HG03442 (cell line): ENCODE measurements around the gene APLP1.
"Not testable (repeated sequence)": the region's sequence is repeated elsewhere in the genome, so short reads cannot be mapped to it uniquely, and the experiment has no call there.

Experiments
- ATAC-seq: cut with Tn5 transposase; IDR thresholded peaks from one replicate; pipeline ENCODE4 v1.9.1; 2021; ENCODE audit warnings: mild to moderate bottlenecking, moderate library complexity; ENCODE audit not compliant: unreplicated experiment

The APLP1 gene

GRCh38 chr19:35852029-35852780, 16.2 kb upstream of the APLP1 start, which contains the start of gene NPHS1:
TSS of gene NPHS1 (minus strand) at chr19:35852504. CDS start at chr19:35851837, 667 bp downstream.
- ATAC-seq = no peak

- ATAC-seq = no peak
Observed at GRCh38 chr19:35853038-35853756, 15.2 kb upstream of the APLP1 start.

GRCh38 chr19:35856546-35857149, 11.7 kb upstream of the APLP1 start, which contains the start of gene KIRREL2:
TSS of gene KIRREL2 (plus strand) at chr19:35856911. CDS start at chr19:35857120, 209 bp downstream.
- ATAC-seq = no peak

GRCh38 chr19:35858311-35858710, 10.1 kb upstream of the APLP1 start:
- ATAC-seq = no peak

- no peak for ATAC-seq
Observed at GRCh38 chr19:35859414-35859813, 9.0 kb upstream of the APLP1 start.

GRCh38 chr19:35860436-35860817, 7.9 kb upstream of the APLP1 start:
- ATAC-seq = no peak

- no peak for ATAC-seq
Observed at GRCh38 chr19:35860818-35861639, 7.3 kb upstream of the APLP1 start.

- no peak for ATAC-seq
Observed at GRCh38 chr19:35861640-35862160, 6.7 kb upstream of the APLP1 start.

GRCh38 chr19:35862528-35862927, 5.8 kb upstream of the APLP1 start:
- no peak for ATAC-seq

GRCh38 chr19:35863018-35863417, 5.4 kb upstream of the APLP1 start:
- no peak for ATAC-seq

- ATAC-seq = no peak
Observed at GRCh38 chr19:35868823-35869326, 501 bp downstream of the APLP1 start.

GRCh38 chr19:35869327-35870123, 1.2 kb downstream of the APLP1 start:
- ATAC-seq = no peak

- not testable (repeated sequence) for ATAC-seq
Observed at GRCh38 chr19:35870124-35870736, 1.9 kb downstream of the APLP1 start.

GRCh38 chr19:35870798-35871197, 2.4 kb downstream of the APLP1 start:
- ATAC-seq = no peak

GRCh38 chr19:35871611-35872010, 3.2 kb downstream of the APLP1 start:
- ATAC-seq = no peak

GRCh38 chr19:35872180-35872579, 3.8 kb downstream of the APLP1 start:
- ATAC-seq = no peak

GRCh38 chr19:35874392-35874930, 6.1 kb downstream of the APLP1 start:
- ATAC-seq = no peak

GRCh38 chr19:35879068-35879467, 10.7 kb downstream of the APLP1 start:
- ATAC-seq = no peak

- peak; percentile 42 for ATAC-seq
Observed at GRCh38 chr19:35879770-35880317, 11.5 kb downstream of the APLP1 start.
